Ammon's horn (tissue), 1 donor: Measurements from ENCODE around the gene NSL1.
"Not testable (repeated sequence)": the region's sequence is repeated elsewhere in the genome, so short reads cannot be mapped to it uniquely, and the experiment has no call there.

Experiments
- DNase-seq: peaks from one replicate; pipeline ENCODE4 v3.0.0-alpha.2; 2016; ENCODE audit warnings: low spot score

The NSL1 gene

DNA sequence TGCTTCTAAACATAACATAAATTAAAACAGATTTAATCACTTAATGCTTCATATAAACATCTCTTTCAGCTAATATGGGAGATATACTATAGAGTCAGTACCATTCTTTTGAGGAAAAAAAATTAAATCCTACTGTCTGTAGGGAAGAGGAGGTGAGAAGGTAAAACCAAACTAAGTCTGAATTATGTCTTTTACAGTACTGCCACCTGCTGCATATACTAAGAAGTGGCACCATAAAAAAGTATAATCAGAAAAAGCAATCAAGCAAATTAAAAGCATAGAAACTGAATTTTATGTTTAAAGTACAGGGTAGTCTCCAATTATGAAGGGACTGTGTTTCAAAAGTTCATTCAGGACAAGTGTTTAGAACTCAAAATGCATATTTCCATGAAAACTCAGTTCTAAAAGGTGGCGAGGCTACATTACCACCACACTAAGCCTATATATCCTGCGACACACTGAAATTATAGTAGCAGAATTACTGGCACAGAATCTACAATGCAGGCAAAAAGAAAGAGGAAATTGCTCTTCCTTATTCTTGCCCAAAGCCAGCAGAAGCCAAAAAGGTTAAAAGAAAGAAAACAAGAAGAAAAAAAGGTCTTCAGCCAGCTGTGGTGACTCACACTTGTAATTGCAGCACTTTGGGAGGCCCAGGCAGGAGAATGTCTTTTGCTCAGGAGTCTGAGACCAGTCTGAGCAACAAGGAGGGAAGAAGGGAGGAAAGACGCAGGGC, 9.0 kb downstream of the NSL1 start:
- peak; percentile 22 for DNase-seq

DNA sequence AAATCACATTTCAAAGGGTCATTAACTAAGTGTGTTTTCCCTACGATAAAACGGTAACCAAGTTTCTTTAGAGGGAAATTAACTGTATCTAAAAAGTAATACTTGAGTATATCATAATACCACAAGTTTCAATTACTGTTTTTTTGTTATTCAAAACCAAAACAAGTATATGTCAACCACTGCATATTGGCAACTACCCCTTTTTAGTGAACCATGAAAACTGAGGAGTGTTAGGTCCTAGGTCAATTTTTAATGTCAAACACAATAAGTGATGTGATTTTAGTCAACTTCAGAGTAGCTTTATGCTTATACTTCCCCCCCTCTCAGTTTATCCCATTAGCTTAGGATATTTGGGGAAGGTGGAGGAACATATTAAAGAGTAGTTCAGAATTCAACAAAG, 10.4 kb downstream of the NSL1 start:
- no peak for DNase-seq

DNA sequence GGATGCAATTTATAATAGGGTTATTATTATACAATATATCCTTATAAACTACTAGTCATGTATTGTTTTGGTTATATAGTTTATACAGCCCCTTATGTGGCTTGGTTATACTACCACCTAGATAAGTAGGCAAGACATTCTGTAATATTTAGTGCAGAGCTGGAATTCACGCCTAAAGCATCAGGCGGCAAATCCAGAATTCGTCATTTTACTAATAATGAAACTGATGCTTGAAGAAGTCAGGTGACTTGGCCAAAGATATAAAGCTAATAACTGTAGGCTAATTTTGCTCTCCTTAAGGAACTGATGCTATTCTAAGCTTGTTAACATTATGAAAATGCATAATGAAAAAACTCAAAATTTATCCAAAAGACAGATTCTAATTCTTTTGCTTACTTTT, 10.8 kb downstream of the NSL1 start:
- DNase-seq: no peak

DNA sequence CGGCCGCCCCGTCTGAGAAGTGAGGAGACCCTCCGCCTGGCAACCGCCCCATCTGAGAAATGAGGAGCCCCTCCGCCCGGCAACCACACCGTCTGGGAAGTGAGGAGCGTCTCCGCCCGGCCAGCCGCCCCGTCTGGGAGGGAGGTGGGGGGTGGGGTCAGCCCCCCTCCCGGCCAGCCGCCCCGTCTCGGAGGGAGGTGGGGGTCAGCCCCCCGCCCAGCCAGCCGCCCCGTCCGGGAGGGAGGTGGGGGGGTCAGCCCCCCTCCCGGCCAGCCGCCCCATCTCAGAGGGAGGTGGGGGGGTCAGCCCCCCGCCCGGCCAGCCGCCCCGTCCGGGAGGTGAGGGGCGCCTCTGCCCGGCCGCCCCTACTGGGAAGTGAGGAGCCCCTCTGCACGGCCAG, 12.5 kb downstream of the NSL1 start:
- not testable (repeated sequence) for DNase-seq

DNA sequence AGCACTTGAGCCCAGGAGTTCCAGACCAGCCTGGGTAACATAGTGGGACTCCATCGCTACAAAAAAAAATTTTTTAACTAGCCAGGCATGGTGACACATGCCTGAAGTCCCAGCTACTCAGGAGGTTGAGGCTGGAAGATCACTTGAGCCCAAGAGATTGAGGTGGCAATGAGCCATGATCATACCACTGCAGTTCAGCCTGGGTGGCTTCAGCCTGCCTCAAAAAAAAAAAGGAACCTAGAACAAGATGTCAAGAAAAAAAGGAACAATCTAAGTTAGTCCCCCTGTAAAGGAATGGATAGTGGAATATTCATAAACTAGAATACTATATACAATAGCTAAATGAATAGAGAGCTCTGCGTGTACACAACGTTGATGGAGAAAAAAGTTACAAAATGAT, 14.4 kb downstream of the NSL1 start:
- no peak for DNase-seq

DNA sequence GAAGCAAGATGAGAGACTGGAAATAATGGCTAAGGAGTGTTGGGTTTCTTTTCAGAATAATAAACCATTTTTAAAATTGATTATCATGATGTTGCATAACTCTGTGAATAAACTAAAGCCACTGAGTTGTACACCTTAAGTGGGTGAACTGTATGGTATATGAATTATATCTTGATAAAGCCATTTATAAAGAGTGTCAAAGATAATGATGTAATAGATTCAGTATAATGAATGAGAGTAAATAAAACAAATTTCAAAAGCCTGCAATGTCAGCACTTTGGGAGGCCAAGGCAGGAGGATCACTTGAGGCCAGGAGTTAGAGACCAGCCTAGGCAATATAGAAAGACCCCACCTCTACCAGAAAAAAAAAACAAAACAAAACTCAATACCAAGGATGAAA, 16.3 kb downstream of the NSL1 start:
- DNase-seq: no peak

DNA sequence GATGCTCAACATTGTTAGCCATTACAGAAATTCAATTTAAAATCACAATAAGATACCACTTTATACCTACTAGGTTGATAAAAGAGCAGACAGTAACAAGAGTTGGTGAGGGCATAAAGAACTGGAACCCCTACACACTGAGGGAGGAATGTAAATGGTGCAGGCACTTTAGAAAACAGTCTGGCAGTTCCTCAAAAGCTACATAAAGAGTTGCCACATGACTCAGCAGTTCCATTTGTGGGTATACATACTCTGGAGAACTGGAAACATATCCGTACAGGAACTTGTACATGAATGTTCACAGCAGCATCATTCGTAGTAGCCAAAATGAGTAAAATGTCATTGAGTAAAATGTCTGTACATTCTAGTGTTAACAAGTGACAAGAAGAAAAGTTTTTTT, 17.0 kb downstream of the NSL1 start:
- peak; percentile 41 for DNase-seq

DNA sequence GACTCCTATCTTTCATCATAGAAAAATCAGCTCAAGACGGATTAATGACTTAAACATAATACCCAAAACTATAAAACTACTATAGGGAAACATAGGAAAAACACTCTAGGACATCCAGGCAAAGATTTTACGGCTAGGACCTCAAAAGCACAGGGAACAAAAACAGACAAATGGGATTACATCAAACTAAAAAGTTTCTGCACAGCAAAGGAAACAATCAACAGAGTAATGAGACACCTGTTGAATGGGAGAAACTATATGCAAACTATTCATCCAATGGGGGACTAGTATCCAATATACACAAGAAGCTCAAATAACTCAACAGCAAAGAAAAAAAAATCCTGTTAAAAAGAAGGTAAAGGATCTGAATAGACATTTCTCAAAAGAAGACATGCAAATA, 18.6 kb downstream of the NSL1 start:
- no peak for DNase-seq

DNA sequence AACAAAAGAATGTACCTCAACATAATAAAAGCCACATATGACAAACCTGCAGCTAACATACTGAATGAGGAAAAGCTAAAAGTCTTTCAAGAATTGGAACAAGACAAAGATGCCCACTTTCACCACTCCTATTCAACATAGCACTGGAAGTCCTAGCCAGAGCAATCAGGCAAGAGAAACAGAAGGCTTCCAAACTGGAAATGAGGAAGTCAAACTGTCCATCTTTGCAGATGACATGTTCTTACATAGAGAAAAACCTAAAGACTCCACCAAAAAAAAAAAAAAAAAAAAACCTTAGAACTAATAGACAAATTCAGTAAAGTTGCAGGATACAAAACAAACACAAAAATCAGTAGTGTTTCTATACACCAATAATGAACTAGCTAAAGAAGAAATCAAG, 20.2 kb downstream of the NSL1 start:
- DNase-seq: no peak

DNA sequence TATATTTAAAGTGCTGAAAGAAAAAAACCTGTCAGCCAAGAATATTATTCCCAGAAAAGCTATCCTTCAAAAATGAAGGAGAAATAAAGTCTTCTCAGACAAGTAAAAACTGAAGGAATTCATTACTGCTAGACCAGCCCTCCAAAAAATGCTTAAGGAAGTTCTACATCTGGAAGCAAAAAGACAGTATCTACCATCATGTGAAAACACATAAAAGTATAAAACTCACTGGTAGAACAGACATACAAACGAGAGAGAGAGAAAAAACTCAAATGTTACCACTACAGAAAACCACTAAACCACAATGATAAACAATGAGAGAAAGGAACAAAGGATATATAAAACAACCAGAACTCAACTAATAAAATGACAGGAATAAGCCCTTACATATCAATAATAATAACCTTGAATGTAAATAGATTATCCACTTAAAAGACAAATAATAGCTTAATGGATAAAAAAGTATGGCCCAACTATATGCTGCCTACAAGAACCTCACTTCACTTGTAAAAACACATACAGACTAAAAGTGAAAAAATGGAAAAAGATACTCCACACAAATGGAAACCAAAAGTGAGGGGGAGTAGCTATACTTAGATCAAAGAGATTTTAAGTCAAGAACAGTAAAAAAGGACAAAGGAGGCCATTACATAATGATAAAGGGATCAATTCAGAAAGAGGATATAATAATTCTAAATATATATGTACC, 22.0 kb downstream of the NSL1 start:
- no peak for DNase-seq

DNA sequence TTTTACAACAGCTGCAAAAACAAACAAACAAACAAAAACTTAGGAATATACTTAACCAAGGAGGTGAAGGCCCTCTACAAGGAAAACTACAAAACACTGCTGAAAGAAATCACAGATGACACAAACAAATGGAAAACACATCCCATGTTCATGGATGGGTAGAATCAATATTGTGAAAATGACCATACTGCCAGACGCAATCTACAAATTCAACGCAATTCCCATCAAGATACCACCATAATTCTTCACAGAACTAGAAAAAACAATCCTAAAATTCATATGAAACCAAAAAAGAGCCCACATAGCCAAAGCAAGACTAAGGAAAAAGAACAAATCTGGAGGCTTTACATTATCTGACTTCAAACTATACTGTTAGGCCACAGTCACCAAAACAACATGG, 24.8 kb downstream of the NSL1 start:
- DNase-seq: not testable (repeated sequence)

DNA sequence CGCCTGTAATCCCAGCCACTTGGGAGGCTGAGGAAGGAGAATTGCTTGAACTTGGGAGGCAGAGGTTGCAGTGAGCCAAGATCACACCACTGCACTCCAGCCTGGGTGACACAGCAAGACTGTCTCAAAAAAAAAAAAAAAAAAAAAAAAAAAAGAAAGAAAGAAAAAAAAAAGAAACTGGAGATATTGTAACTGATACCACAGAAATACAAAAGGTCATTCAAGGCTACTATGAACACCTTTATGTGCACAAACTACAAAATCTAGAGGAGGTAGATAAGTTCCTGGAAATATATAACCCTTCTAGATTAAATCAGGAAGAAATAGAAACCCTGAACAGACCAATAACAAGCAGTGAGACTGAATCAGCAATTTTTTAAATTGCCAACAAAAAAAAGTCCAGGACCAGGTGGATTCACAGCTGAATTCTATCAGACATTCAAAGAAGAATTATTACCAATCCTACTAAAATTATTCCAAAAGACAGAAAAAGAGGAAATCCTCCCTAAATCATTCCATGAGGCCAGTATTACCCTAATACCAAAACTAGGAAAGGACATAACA, 26.8 kb downstream of the NSL1 start:
- not testable (repeated sequence) for DNase-seq

DNA sequence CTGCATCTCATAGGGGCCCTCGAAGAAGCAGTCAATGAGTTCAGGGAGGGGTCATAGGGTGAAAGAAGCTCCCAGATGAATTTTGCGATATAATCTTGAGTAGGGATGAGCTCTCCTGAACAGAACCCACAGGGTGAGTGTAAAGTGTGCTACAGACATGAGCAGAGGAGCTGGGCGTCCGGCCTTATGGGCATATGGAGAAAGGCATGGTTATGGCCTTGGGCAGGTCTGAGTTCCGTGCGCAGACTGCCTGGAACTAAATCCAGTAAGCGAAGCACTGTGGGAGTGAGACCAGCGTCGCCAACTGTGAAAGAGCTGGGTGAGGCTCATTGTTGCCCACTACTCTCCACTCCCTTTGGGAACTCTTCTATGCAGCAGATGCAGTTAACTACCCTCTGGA, 28.7 kb downstream of the NSL1 start:
- DNase-seq: no peak

DNA sequence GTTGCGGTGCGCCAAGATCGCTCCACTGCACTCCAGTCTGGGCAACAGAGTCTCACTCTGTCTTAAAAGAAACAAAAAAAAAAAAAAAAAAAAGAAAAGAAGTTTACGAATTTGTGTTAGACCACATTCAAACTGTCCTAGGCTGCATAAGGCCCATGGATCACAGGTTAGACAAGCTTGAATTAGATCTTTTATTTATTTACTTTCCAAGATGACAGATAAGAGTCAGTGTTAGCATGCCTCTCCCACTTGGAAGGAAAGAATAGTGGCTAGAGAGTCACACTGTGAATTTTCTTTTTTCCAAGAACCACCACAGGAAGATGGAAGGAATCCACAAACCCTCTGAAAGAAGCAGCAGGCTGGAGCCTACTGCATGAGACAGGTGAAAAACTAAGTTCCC, 29.3 kb downstream of the NSL1 start:
- DNase-seq: no peak

DNA sequence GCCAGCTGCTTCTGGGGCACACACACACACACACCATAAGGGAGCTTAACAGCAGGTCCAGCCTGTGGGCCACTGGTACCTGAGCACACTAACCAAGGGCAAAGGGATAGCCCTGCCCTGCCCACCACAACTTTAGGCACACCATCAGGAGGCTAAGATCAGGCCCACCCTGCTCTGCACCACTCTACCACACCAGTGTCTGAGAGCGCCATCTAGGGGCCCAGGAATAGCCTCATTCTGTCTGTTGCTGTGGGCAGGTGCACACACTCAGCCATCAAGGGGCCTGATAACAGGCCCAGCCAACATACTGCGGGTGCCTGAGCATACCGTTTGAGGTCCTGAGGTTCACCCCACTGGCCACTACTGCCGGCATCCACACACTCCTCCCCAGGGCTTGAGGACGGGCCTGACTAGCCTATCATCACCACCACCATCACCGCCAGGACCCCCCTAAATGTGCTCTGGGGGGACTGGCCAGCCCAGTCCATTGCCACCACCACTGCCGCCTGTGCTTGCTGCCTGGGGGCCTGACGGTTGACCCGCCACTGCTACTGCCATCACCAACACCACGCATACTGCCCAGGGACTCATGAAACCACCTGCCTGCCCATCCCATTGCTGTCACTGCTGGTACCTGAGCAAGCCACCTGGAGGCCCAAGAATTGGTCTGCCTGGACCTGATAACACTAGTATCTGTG, 31.3 kb downstream of the NSL1 start:
- DNase-seq: no peak

DNA sequence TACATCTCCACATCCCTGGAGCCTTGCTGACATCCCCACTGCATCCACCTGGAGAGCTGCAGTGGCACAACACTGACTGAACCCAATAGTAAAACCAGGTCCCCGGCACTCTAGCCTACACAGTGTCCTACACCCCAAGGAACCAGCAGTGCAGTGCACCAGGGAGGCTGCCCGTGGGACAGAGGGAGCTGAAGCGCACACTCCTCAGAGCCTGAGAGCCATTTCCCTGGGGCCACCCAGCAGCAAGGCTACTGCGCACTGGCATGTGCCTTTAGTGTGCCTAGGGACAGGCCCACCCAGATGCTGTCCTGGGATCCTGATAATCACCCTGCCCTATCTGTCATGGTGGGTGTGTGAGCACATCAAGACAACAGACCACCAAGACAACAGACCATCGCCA, 31.9 kb downstream of the NSL1 start:
- DNase-seq: no peak

DNA sequence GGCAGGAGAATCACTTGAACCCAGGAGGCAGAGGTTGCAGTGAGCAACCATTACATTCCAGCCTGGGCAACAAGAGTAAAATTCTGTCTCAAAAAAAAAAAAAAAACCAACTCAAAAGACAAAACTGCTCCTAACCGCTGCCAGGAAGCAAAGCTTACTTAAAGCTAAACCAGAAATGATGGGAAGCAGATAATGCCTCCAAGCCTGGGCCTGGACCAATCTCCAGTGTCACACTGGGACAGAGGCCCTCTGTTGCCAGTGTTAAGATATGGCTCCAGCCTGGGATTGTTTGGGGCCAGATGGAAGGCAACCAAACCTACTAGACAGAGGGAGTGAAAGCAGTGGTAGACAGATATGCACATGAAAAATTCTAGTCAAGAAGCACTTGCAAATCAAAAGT, 36.9 kb downstream of the NSL1 start:
- peak; percentile 78 for DNase-seq

DNA sequence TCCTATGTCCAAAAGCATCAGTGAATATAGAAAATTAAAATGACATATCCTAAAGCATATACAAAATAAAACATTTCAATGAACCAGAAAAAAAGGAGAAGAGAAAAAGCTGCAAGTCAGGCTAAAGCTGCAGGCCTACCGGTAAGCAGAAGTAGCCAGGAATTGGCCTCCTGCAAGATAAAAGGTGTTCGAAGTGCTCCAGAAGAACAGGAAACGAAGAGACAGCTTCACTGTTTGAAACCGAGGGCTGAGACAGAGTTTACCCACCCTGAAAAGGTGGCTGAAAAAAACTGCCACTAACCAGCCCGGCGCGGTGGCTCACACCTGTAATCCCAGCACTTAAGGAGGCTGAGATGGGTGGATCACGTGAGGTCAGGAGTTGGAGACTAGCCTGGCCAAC, 37.4 kb downstream of the NSL1 start:
- DNase-seq: no peak

DNA sequence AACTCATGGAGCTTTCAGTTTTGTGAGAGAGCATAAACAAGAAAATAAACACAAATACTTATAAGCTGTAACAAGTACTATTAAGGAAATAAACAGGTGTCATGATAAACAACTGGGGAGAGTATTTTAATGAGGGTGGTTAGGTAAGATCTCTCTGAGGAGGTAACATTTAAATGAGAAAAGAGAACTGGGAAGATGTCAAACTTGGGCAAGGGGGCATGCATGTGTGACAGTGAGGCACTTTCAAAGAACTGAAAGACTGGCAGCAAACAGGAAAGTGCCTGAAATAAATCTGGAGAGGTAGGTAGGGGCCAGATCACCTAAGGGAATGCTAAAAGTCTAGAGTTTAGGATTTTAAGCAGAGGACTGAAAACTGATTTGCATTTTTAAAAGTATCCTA, 37.8 kb downstream of the NSL1 start:
- DNase-seq: no peak

DNA sequence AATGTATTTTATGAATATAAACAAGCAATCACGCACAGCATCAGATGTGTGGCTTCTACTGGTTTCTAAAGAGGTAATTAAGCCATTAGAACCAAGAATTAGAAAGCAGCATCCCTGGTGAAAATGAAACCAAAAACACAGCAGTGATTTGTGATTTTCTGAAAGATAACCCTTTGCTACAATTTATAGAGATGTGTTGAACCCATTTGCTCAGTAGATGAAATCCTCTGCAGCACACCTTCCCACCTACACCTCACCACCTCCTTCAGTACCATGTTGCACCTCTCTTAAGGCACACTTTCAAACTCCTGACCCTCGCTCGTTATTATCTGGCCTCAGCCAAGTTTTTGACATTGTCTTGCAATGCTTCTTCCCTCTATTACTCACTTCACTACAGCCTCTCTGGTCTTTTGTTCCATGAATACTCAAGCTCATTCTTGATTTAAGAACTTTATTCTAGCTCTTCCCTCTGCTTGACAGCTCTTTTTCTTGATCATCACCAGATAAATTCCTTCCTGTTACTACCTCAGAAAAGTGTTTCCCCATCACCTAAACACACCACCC, 38.6 kb downstream of the NSL1 start:
- DNase-seq: no peak

DNA sequence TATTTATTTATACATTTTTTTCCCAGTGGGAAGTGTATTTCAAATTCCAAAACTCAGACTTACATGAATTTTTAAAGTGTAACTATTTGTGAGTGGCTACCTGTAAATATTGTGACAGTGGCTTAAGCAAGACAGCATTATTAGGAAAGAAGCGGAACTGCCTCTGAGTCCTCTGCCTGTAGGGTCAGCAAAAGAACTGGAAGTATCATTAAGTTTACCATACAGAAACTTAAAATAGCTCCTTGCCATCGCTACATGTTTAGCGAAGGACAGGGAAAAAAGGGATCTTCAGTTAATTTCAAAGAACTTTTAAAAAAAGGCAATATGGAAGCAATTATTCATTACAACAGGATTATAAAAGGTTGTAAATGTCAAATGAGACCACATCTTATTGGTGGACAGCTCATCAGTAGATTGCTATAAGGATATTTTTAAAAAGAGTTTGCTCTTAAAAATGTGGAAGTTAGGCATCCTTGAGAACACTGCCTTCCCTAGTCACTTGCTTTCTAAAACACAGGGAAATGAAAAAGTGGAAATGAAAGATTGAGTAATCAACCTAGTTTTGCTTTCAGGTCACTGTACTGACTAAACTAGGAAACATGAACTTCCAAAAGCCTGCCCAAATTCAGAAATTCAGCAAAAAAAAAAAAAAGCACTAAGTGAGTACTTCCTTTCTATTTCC, 39.2 kb downstream of the NSL1 start:
- peak; percentile 35 for DNase-seq
